ENCODE data around the gene JARID2.

DNA sequence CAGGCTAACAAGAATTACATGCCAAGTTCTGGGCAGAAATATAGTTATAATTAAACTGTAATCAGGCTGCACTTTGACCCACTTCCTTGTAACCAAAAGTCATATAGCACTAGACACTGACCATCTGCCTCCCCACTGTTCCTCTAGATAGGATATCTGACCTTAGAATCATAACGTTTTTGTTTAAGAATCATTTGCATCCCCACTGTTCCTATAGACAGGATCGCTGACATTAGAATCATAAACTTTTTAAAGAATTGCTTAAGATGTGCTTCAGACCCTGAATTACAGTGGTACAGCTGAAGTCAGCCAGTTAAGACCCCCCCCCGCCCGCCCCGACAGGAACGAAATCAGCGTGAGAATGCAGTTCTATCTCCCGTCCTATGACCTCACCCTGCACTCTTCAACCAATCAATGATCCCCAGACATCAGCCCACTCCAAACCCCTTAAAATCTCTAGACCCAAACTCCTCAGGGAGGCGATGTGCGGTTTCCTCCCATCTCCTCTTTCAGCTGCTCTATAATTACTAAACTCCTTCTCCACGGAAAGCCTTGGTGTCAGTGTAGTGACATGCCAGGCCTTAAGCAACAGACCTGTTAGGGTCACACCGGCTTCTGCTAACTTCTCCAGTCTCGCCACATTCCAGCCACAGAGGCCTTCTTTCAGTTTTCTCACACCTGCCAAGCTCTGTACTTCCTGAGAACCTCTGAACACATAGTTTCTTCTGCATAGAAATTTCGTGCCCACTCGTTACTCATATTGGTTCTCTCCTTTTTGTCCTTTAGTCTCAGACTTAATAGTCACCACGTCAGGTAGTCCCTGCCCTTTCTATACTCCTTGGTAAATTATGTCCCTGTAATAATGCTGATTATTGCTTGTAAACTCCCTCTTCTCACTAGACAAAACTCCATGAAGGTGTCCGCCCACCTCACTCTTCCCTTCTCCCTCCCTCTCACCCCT, 323.4 kb downstream of the JARID2 start:
- TF ChIP-seq, protein P1, sequence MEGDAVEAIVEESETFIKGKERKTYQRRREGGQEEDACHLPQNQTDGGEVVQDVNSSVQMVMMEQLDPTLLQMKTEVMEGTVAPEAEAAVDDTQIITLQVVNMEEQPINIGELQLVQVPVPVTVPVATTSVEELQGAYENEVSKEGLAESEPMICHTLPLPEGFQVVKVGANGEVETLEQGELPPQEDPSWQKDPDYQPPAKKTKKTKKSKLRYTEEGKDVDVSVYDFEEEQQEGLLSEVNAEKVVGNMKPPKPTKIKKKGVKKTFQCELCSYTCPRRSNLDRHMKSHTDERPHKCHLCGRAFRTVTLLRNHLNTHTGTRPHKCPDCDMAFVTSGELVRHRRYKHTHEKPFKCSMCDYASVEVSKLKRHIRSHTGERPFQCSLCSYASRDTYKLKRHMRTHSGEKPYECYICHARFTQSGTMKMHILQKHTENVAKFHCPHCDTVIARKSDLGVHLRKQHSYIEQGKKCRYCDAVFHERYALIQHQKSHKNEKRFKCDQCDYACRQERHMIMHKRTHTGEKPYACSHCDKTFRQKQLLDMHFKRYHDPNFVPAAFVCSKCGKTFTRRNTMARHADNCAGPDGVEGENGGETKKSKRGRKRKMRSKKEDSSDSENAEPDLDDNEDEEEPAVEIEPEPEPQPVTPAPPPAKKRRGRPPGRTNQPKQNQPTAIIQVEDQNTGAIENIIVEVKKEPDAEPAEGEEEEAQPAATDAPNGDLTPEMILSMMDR (IDR thresholded peaks at IDR 0.05) = no peak
- TF ChIP-seq POLR2A (IDR thresholded peaks at IDR 0.05) (no peak), POLR2AphosphoS5 (IDR thresholded peaks at IDR 0.05) (no peak), EP300 (IDR thresholded peaks at IDR 0.05) (no peak)
